Head of caudate nucleus (tissue), 42 donors: ENCODE results near the gene HSP90AB1.

ENCODE experiments used
- DNase-seq, 42 donors: peaks; one replicate each; pipeline versions ENCODE4 v3.0.0 to v3.0.0-alpha.2; 2020 to 2021; ENCODE audit warnings: mixed read lengths in 7 of 42
- intact Hi-C: fragments of 100-400 bp; cut with DNase I; formaldehyde crosslinking; loops from one replicate; pipeline ENCODE4 v1.15.0; 2022

Gene HSP90AB1

DNA sequence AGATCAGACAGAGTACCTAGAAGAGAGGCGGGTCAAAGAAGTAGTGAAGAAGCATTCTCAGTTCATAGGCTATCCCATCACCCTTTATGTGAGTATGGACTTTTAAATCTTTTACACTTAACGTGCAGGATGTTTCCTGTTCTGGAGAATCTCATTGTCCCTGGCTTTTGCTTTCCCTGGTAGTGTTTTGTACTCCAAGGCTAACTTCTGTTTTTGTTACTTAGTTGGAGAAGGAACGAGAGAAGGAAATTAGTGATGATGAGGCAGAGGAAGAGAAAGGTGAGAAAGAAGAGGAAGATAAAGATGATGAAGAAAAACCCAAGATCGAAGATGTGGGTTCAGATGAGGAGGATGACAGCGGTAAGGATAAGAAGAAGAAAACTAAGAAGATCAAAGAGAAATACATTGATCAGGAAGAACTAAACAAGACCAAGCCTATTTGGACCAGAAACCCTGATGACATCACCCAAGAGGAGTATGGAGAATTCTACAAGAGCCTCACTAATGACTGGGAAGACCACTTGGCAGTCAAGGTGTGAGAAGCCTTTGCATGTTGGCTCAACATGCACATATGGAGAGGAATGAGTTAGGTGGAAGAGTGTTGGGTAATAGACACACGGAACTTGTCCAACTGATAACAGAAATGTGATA, 3.3 kb downstream of the HSP90AB1 start:
- intact Hi-C loops = no loop called here
- no peak for DNase-seq

DNA sequence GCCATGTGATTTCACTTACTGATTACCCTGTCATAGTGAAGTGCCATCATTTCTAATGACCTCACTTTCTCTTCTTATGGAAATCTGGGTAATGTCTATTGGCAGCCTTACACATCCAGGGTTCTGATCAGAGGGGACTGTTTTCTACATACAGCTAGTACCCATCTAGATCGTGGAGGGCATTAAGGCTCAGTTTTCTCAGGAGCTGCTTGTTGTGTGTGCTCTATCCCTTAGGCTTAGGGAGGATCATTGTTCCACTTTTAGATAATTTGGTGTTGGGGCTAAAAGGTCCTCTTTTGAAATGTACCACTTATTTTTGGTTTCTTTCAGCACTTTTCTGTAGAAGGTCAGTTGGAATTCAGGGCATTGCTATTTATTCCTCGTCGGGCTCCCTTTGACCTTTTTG, 3.8 kb downstream of the HSP90AB1 start:
- DNase-seq = no peak
- intact Hi-C loops = no loop called here

DNA sequence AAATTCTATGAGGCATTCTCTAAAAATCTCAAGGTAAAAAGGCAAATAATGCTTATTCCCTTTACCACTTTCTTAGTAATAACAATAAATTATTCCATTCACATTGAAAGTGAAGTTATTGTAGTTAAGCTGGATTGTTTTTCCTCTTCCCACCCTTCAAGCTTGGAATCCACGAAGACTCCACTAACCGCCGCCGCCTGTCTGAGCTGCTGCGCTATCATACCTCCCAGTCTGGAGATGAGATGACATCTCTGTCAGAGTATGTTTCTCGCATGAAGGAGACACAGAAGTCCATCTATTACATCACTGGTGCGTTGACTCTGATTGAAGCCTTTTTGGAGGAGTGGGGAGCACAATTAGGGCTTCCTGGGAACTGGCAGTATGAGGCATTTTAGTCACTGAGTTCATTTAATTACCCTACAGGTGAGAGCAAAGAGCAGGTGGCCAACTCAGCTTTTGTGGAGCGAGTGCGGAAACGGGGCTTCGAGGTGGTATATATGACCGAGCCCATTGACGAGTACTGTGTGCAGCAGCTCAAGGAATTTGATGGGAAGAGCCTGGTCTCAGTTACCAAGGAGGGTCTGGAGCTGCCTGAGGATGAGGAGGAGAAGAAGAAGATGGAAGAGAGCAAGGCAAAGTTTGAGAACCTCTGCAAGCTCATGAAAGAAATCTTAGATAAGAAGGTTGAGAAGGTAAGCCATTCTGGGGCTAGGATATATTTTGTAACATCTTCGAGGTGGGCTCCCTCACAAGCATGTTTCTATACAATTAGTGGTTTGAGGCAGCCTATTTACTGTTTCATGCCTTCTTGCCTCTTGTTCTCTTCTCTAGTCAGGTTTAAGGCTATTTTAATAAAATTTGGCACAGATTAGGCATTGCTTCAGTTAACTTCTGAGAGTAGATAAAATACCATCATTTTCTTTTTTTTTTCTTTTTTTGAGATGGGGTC, 4.9 kb downstream of the HSP90AB1 start:
- intact Hi-C loops = no loop called here
- DNase-seq = peak in 1 of 42 donors; percentile 27

DNA sequence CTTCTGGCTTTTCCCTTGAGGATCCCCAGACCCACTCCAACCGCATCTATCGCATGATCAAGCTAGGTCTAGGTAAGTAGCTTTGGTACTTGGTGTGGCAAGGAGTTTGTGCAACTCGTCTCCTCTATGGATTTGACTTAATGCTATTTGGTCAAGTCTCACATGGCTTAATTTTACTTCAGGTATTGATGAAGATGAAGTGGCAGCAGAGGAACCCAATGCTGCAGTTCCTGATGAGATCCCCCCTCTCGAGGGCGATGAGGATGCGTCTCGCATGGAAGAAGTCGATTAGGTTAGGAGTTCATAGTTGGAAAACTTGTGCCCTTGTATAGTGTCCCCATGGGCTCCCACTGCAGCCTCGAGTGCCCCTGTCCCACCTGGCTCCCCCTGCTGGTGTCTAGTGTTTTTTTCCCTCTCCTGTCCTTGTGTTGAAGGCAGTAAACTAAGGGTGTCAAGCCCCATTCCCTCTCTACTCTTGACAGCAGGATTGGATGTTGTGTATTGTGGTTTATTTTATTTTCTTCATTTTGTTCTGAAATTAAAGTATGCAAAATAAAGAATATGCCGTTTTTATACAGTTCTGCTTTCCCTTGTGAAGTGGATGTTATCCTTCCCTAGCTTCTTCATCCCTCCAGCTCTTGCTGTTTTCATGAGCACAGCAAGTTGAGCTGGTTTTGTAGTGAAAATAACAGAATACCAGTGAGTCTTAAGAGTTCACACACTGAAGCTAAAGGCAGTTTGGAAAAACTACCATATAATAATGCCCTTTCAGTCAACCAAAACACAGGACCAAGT, 6.6 kb downstream of the HSP90AB1 start:
- intact Hi-C loops = no loop called here
- DNase-seq = peak in 10 of 42 donors; percentile 32 to 75 (median 51)

DNA sequence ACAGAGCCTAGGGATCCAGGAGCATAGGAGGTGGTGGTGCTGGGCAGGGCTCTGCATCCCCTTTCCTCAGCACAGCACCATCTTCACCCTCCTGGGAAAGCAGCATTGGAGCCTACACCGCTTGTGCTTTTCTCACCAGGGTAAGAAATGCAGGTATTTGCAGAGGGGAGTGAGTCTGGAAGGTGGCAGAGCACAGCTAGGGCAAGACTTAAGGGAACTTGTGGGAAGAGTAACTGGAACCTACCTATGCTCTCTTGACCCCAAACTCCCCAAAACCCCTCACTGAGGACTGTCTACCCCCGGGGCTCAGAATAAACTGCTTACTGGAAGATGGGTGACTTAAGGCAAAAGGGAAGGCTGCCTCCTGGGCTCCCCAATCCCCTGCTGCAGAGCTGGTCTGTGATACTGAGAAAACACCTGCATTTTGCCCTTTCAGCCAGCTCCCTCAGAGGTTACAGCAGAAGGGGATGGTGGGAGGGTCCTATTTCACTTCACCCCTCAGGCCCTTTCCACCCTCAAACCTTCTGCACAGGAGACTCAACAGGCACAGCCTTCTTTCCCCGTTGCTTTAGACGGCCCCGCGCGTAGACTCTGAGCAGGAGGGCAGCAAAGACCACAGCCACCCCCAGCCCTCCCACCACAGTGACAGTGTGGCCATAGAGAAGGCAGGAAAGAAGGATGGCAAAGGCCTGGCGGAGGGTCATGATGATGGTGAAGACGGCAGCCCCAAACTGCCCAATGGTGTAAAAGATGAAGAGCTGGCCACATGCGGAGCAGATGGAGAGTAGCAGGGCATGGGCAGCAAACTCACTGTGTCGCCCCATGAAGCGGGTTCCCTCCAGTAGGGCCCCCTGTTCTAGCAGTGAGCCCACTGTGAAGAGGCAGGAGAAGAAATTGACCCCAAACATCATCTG, 7.5 kb downstream of the HSP90AB1 start:
- DNase-seq = peak in 1 of 42 donors; percentile 61
- intact Hi-C loops = no loop called here

DNA sequence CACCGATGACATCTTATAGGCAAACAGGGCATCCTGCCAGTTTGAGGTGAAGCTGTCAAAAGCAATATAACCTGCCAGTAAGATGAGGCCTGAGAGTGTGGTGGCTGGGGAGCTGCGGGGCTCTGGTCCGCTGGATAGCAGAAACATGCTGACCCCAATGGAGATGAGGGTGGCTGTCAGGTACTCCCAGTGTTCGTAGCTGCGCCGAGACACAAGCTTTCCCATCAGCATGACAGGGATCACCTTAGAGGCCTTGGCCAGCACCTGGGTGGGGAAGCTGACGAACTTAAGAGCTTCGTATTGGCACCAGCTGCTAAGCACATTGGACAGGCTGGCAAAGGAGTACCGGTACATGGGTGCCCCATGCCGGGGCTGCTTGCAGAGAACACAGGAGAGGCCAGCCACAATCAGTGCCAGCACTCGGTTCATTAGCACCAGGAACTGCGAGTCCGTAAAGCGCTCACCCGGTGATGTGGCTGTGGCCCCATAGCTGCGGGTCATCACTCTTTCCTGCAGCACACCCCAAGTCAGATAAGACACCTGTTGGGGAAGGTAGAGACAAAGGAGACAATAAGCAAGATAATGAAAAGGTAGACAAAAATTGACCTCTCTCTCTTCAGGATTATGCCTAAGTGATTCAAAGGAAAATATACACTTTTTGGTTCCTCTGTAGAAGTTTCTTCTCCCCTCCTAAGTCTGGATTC, 8.4 kb downstream of the HSP90AB1 start:
- DNase-seq = no peak

DNA sequence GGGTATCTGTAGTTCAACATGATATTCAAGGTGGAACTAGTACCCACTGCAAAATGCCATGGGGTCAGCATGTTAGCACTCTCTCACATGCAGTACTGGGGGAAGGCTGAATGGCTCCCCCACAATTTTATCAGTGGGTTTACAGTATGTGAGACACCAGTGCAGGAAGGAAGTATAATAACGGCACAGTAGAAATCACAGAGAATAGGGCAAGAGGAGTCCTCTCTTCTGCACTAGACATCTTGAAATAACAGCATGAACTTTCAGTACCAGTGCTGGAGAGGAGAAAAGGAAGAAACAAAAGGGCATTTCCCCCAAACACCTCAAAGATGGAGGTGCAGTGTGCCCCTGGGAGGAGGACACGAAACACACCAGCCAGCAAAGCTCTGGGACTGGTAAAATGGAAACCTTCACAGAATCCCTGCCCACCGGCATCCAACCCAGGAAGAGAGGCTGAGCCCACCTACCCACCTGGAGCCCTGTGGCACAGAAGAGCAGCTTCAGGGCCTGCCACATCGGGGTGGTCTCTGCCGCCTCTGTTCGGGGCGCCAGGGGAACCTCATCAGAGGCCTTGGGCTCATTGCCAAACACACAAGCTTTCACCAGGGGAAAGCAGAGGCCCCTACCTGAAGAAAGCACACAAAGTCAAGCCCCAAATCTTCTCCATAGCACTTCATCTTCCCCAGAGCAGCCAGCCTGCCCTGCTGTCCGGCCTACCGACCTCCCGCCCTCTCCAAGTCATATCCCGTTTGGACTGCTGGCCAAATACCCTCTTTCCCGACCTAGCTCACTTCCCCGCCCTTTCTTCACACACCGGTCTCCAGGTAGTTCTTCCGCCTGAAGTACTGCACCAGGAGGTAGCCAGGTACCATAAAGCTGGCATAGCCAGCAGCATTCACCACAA, 9.2 kb downstream of the HSP90AB1 start:
- intact Hi-C loops = no loop called here
- no peak for DNase-seq

More for the DNA sequence above, 8.4 kb downstream of the HSP90AB1 start:
- intact Hi-C loops = no loop called here

DNA sequence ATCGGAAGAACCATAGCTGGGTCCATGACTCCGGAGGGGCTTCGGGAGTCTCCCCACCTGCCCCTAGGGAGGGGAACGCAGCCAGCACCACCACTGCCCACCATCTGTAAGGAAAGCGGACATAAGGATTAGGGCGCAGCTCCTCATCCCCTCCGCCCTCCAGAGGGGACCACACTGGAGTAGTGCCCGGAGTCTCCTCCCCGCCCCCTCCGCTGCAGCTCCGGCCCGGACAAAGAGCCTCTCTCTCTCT, 9.8 kb downstream of the HSP90AB1 start:
- intact Hi-C loops = no loop called here
- DNase-seq = no peak

DNA sequence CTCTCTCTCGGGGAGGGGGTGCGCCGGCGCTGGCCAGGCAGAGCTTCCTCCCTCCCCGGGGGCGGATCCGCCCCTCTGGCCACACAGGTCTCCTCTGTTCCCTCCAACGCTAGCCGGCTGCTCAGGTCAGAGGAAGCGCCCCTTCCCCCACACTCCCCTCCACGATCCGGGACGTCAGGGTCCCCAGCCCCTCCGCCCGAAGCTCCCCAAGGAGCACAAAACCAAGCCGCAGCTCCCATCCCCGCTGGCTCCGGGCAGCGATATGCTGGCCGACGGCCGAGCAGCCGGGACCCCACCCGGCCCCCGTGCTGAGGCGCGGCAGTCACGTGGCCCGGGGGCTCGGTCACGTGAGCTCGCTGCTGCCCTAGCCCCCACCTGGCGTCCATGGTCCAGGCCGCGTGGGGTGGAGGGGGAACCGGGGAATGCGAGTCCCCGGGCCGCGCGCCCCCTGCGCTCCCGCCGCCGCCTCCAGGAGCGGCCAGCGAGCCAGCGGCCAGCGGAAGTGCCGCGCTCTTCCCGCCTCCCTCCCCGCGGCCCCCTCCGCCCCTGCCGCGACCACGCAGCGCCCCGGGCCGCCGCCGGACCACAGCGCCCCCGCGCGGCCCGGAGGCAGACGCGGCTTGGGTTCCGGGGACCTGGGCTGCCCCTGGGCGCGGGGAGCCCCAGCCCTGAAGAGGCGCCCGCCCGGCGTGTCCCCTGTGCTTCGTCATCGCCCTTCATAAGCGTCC, 10.3 kb downstream of the HSP90AB1 start, which contains the start of gene SLC35B2:
TSS of gene SLC35B2 (minus strand) at position 504 of the 728 bp plus-strand sequence. CDS start at position 386, 118 bp downstream.
- intact Hi-C loops = no loop called here

DNA sequence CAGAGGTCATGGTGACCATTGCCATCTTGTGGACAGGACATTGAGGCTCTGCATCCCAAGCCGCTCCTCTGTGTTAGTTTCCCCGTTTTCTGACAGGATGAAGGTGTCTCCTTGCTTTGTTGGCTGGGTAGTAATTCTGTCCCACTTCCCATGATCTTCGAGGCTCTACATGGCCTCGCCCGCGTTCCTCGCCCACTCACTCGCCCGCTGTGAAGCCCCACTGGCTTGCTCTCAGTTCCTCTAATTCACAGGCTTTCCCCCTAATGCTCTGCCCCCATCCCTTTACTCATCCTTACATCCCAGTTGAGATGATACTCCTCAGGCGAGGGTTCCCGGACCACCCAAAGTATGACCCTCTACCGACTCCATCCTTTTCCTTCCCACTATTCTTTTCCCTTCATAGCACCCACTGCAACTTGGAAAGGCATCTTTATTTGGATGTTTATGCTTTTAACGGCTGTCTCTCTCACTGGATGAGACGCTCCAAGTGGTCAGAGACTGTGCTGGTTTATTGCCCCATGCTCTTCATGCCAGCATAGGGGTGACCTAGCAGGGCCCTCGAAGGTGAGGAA, 10.9 kb downstream of the HSP90AB1 start:
- intact Hi-C loops = no loop called here
- no peak for DNase-seq

More for the DNA sequence above, 10.3 kb downstream of the HSP90AB1 start, which contains the start of gene SLC35B2:
- DNase-seq = peak; percentile 76 to 96 (median 91)

DNA sequence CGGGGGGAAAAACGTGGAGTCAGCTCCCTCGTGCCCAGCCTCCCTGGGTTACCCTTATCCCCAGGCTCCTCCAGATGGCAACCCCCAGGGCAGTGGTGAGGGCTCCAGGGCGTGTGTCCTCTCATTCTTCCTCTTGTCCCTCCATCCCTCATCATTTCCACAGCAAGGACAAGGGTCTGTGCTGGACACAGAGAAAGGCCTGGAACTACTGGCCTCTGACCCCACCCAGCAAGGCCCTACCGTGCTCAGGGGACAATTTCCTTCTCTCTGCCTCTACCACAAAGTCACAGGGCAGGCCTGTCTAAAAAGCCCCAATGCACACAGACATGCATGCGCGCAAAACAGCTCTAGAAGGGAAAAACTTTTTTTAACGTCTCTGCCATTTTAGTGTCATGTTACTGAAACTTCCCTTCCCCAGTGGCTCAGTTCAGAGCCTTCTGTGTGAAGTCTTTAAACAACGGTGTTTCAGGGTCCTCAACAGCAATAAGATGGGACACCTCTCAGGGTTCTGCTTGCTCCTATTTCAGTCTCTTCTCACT, 11.5 kb downstream of the HSP90AB1 start:
- intact Hi-C loops = no loop called here
- DNase-seq = no peak

DNA sequence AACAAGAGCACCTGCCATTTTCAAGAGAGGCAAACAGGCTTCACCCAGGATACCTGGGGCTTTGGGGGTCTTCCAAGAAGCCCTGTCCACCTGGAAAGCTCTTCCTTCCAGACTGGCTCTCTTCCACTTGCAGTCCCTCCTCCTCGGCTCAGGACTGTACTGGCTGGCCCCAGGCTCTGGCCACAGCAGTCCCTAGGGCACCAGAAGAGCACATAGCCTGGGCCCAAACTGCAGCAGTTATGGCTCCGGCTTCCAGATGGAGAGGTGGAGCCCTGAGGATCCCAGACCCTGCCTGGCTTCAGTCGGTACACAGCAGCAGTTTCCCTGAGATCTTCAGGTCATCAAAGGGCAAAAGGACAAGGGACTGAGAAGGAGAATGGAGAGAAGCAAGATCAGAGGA, 12.0 kb downstream of the HSP90AB1 start:
- intact Hi-C loops = no loop called here
- no peak for DNase-seq

DNA sequence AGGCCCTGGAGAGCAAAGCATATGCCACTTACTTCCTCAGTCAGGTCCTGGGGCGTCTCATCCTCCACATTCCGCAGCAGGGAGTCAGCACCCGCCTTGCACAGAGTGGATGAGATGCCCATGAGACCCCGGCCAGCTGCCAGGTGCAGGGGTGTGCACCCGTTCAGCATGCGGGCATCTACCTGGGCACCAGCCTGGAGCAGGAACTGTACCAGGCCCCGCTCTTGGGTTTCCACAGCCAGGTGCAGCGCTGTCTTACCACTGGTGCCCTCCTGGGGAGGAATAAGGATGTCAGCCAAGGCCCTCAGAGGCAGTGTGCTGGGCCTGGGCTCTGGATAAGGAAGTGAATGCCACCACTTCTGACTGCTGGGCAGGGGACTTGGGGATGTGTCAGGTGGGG, 13.1 kb downstream of the HSP90AB1 start:
- no peak for DNase-seq
- intact Hi-C loops = no loop called here

DNA sequence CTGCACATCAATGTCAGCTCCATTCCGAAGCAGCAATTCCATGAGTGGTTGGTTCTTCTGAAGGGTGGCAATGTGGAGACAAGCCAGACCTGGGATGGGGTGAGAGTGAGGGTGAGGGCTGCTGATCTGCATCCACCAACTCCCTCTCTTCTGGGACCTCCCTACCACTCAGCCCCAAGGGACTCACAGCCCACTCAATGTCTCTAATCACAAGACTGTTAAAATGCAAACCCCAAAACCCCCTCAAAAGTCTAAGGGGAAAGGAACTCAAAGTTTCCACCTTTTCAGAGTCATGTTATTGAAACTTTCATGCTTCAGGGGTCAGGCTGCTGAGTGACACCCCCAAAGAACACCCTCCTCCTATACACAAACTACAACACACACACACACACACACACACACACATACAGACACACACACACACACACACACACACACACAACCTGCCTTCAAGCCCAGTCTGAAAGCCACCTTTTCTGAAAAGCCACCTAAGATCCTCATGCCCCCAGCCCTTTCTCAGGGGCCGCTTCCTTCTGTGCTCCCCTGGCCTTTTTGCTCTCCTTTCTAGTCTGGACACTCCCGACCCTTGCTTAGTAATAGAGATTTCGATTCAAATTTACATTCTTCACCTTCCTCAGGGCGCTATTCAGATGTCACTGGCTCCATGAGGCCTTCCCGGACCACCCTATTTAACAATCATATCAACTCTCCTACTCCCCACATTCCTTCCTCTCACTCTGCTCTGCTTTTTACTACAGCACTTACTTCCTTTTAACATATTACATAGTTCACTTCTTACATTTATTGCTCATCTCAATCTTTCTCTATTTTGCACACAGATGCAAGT, 13.8 kb downstream of the HSP90AB1 start:
- intact Hi-C loops = no loop called here
- DNase-seq = no peak

DNA sequence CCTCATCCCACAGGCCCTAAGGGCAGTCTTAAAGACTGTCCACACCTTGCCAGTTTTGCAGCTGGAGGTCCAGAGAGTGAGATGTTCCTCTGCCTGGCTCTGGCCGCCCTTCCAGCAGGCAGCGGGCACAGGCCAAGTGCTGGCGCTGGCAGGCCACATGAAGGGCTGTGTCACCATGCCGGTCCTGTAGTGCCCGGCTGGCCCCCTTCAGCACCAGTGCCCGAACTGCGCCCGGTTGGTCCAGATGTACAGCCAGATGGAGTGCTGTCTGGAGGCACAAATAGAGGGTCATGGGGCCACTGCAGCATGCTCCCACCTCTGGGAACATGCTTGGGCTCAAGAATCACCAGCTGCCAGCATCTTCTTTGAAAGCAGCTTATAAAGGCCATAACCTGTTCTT, 14.7 kb downstream of the HSP90AB1 start:
- DNase-seq = no peak
- intact Hi-C loops = no loop called here
